ENCODE results near the gene PGBD2.
"Not testable (repeated sequence)": the region's sequence is repeated elsewhere in the genome, so short reads cannot be mapped to it uniquely, and the experiment has no call there.

DNA sequence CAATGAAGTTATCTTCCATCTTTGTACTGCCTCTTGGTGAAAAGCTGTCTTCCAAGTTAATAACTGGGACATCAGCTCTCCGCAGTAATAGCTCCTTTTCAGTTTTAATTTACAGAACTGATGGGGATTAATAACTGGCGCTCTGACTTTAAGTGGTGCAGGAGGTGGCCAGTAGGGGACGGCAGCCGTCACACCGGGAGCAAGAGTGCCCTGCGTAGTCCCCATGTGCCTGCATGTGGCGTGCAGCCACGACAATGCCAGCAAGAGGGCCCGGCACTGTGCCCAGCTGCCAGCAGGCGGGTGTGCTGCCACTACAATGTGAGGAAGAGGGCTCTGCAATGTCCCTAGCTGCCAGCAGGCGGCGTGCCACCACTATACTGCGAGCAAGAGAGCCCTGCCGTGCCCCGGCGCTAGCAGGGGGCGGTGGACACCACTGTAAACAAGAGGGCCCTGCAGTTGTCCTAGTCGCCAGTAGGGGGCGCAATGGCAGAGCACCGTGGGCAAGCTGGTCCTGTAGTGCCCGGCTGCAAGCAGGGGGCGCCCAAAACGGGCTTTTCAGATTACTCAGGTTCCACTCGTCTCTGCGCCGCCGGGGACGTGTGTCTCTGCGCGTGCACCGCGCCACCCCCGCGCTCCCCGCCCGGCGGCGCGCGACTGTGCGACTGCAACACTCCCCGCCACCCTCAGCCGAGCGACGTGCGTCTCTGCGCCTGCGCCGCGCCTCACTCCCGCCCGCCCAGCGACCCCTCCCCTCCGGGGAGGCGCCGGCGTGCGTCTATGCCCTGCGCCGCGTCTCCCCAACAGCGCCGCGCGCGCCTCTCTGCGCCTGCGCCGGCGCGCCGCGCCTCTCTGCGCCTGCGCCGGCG lies 38.3 kb downstream of the PGBD2 start:
- TF ChIP-seq, protein P1, sequence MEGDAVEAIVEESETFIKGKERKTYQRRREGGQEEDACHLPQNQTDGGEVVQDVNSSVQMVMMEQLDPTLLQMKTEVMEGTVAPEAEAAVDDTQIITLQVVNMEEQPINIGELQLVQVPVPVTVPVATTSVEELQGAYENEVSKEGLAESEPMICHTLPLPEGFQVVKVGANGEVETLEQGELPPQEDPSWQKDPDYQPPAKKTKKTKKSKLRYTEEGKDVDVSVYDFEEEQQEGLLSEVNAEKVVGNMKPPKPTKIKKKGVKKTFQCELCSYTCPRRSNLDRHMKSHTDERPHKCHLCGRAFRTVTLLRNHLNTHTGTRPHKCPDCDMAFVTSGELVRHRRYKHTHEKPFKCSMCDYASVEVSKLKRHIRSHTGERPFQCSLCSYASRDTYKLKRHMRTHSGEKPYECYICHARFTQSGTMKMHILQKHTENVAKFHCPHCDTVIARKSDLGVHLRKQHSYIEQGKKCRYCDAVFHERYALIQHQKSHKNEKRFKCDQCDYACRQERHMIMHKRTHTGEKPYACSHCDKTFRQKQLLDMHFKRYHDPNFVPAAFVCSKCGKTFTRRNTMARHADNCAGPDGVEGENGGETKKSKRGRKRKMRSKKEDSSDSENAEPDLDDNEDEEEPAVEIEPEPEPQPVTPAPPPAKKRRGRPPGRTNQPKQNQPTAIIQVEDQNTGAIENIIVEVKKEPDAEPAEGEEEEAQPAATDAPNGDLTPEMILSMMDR (IDR thresholded peaks at IDR 0.05; ENCODE audit: insufficient read depth, low read length), result not testable (repeated sequence)
- not testable (repeated sequence) for TF ChIP-seq POLR2AphosphoS5, GABPA (IDR thresholded peaks at IDR 0.05; ENCODE audit: low read depth)

Data from HL-60 (cell line).